ENCODE data around the gene MORN4.
A peak's percentile ranks its signal among the peaks of the same experiment; 100 is the strongest.
"Not testable (repeated sequence)": the region's sequence is repeated elsewhere in the genome, so short reads cannot be mapped to it uniquely, and the experiment has no call there.

The MORN4 gene

DNA sequence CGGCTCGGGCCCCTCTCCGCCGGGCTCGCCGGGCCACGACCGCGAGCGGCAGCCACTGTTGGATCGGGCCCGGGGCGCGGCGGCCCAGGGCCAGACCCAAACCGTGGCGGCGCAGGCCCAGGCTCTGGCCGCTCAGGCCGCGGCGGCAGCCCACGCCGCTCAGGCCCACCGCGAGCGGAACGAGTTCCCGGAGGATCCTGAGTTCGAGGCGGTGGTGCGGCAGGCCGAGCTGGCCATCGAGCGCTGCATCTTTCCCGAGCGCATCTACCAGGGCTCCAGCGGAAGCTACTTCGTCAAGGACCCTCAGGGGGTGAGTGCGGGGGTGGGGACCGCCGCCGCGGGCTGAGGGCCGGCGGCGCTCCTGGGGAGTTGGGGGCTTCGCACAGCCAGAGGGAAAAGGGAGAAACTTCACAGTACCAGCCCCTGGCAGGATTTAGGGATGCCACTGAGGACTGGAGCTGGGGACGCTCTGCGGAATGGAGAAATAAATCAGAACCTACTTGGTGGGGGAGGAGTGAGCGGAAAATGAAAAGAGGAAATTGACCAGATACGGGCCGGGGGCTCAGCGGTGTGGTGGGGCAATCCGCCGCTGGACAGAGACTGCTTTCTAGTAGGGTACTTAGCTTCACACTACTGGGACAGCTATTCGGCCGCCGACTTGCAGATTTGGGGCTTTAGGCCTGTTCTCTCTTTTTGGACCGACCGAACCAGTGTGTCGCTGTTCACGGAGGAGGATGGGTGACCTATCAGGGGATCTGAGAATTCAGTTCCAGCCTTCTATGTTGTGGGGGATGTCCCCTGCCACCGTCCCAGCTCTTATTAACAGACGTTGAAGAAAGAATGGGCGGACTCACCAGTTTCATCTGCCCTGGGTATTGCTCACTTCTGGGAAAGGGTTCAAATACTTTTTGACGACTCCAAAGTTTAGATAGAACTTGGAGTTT lies 7.8 kb upstream of the MORN4 start:
- H3K4me2 ChIP-seq = peak overlapping the region; percentile 81
- no peak for TF ChIP-seq Cebpa-rat (IDR thresholded peaks at IDR 0.05)
- 0 out of 2 replicates have a peak, but pooled peaks cover 7% of the 10 kb centered on the region for H3K36me3 ChIP-seq
- H3K27ac ChIP-seq = peak overlapping the region; percentile 49; the same call in 1 of the 2 replicates
- H3K9ac ChIP-seq = peak overlapping the region; percentile 73
- H3K9me3 ChIP-seq = peaks cover 10% of the 10 kb centered on the region; the same call in 1 of the 2 replicates
- H4K20me1 ChIP-seq = peaks cover 13% of the 10 kb centered on the region; the same call in 1 of the 2 replicates
- H3K27me3 ChIP-seq = no peaks in the 10 kb centered on the region
- peaks cover 13% of the 10 kb centered on the region for H3K4me1 ChIP-seq
- H3K4me3 ChIP-seq = peak overlapping the region; percentile 81

DNA sequence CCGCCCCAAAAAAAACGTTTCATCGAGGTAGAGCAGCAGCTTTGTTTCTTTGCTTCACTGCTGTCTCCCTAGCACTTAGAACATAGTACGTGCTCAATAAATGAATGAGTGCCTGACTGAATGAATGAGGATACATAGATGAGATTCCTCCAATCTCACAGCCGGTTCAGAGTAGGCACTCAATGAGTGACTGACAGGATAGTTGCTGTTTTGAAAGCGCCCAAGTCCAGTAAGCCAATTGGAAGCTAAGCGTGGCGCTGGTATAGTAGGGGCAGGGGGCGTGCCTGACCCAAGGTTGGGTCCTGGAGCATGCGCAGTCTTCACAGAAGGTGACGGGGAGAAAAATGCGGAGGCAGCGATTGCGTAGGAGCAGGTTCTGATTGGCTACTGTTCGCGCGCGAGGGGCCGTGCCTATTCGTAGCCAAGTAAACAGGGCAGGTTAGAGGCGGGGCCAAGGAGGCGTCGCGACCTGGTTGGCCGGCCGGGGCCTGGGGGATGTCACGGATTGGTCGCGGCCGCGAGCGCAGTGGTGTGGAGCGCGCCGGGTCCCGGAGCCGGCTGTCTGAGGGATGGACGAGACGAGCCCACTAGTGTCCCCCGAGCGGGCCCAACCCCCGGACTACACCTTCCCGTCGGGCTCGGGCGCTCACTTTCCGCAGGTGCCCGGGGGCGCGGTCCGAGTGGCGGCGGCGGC lies 7.0 kb upstream of the MORN4 start, which contains the start of gene PI4K2A:
Gene PI4K2A, plus strand, starts transcription at position 498 of the 694 bp plus-strand sequence. Its CDS starts 72 bp downstream, at position 570.
- peaks cover 13% of the 10 kb centered on the region; the same call in 1 of the 2 replicates for H4K20me1 ChIP-seq
- peak within 1 kb of the TSS; percentile 73 for H3K9ac ChIP-seq
- peak within 1 kb of the TSS; percentile 81 for H3K4me3 ChIP-seq
- H3K27me3 ChIP-seq = no peaks in the 10 kb centered on the region
- H3K9me3 ChIP-seq = peaks cover 10% of the 10 kb centered on the region; the same call in 1 of the 2 replicates
- H3K4me1 ChIP-seq = peaks cover 13% of the 10 kb centered on the region
- peak within 1 kb of the TSS; percentile 81 for H3K4me2 ChIP-seq
- H3K36me3 ChIP-seq = 0 out of 2 replicates have a peak, but pooled peaks cover 7% of the 10 kb centered on the region
- H3K27ac ChIP-seq = peak within 1 kb of the TSS; percentile 49; the same call in 1 of the 2 replicates
- no peak for TF ChIP-seq Cebpa-rat (IDR thresholded peaks at IDR 0.05)

DNA sequence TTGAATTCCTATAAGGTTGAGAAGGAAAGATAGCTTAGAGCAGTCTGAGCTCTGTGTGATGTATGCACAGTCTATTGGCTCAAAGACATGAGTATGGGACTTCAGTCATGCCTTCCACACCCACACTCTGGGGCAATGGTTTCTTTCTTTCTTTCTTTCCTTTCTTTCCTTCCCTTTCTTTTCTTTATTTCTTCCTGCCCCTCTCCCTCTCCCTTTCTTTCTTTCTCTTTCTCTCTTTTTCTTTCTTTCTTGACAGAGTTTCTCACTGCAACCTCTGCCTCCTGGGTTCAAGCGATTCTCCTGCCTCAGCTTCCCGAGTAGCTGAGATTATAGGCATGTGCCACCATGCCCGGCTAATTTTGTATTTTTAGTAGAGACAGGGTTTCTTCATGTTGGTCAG lies 5.8 kb upstream of the MORN4 start:
- not testable (repeated sequence) for H3K27ac ChIP-seq, H3K36me3 ChIP-seq, H3K9ac ChIP-seq, H3K4me3 ChIP-seq, H3K9me3 ChIP-seq, H3K4me2 ChIP-seq, H3K27me3 ChIP-seq
- Histone ChIP-seq H3K4me1 (peaks cover 13% of the 10 kb centered on the region), H4K20me1 (peaks cover 13% of the 10 kb centered on the region; the same call in 1 of the 2 replicates)

DNA sequence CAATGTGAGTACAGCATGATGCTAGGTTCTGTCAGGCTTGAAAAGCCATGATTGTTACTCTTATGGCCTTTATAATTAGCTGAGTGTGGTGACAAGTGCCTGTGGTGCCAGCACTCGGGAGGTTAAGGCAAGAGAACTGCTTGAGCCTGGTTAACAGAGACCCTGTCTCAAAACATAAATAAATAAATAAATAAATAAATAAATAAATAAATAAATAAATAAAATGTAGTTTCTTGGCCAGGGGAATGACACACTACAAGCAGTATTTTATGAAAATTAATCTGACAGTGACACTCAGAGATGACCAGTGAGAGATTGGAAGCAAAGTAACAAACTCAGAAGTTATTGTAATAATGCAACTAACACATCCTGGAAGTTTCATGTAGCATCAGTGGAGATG lies 2.3 kb upstream of the MORN4 start:
- no peak for TF ChIP-seq Cebpa-rat (IDR thresholded peaks at IDR 0.05)
- Histone ChIP-seq H3K4me2 (no peak overlapping the region), H3K4me3 (no peak overlapping the region), H3K27me3 (no peaks in the 10 kb centered on the region), H3K9me3 (peaks cover 14% of the 10 kb centered on the region), H3K36me3 (no peaks in the 10 kb centered on the region), H3K27ac (no peak overlapping the region), H3K9ac (no peak overlapping the region), H3K4me1 (no peaks in the 10 kb centered on the region), H4K20me1 (no peaks in the 10 kb centered on the region)

DNA sequence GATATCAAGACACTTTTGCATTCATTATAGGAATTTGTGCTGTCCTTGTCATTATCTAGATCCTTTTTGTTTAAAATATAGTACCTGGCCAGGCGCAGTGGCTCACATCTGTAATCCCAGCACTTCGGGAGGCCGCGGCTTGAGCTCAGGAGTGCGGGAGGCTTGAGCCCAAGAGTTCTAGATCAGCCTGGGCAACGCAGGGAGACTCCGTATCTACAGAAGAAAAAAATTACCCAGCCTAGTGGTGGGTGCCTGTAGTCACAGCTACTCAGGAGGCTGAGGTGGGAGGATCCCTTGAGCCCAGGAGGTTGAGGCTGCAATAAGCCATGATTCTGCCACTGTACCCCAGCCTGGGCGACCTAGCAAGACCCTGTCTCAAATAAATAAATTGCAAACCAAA lies 621 bp upstream of the MORN4 start:
- Histone ChIP-seq H3K27ac (no peak overlapping the region), H4K20me1 (no peaks in the 10 kb centered on the region), H3K36me3 (no peaks in the 10 kb centered on the region), H3K9me3 (peaks cover 10% of the 10 kb centered on the region; the same call in 1 of the 2 replicates), H3K4me2 (no peak overlapping the region), H3K4me1 (no peaks in the 10 kb centered on the region), H3K27me3 (no peaks in the 10 kb centered on the region), H3K9ac (no peak overlapping the region), H3K4me3 (no peak overlapping the region)
- no peak for TF ChIP-seq Cebpa-rat (IDR thresholded peaks at IDR 0.05)

DNA sequence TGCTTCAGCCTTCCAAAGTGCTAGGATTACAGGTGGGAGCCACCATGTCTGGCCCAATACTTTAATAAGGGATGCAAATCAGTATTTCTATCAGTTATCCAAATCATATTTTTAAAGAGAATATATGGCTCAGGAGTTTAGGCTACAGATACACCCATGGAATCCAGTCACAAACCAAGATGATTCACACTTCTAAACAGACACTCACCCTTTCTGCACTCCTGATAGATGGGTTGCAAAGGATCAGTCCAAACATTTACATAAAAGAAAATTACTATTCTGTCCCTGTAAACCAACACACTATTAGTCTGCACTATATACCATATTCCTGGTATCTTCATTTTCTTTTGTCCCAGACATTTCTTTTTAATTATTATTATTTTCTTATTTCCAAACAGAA lies 2.2 kb downstream of the MORN4 start:
- Histone ChIP-seq H3K27ac (no peak overlapping the region), H3K9me3 (peaks cover 10% of the 10 kb centered on the region; the same call in 1 of the 2 replicates), H4K20me1 (no peaks in the 10 kb centered on the region), H3K36me3 (no peaks in the 10 kb centered on the region), H3K4me3 (no peak overlapping the region), H3K9ac (no peak overlapping the region), H3K27me3 (no peaks in the 10 kb centered on the region), H3K4me1 (no peaks in the 10 kb centered on the region), H3K4me2 (no peak overlapping the region)
- no peak for TF ChIP-seq Cebpa-rat (IDR thresholded peaks at IDR 0.05)

DNA sequence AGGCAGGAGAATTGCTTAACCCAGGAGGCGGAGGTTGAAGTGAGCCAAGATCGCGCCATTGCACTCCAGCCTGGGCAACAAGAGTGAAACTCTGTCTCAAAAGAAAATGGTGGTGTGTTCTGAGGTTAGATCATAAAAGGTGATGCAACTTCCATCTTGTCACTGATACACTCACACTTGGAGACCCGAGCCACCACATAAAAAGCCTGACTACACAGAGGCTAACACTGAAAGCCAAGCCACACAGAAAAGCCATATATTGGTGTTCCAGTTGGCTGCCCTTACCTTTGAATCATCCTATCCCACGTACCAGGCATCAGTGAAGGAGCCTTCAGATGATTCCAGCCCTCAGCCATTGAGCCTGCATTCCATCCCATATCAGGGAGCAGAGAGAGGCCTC lies 4.0 kb downstream of the MORN4 start:
- H3K27ac ChIP-seq = no peak overlapping the region
- no peaks in the 10 kb centered on the region for H4K20me1 ChIP-seq
- no peaks in the 10 kb centered on the region for H3K36me3 ChIP-seq
- no peak overlapping the region for H3K4me2 ChIP-seq
- H3K4me3 ChIP-seq = no peak overlapping the region
- TF ChIP-seq Cebpa-rat (IDR thresholded peaks at IDR 0.05) = no peak
- no peaks in the 10 kb centered on the region for H3K4me1 ChIP-seq
- H3K27me3 ChIP-seq = no peaks in the 10 kb centered on the region
- no peak overlapping the region for H3K9ac ChIP-seq
- peaks cover 10% of the 10 kb centered on the region; the same call in 1 of the 2 replicates for H3K9me3 ChIP-seq

DNA sequence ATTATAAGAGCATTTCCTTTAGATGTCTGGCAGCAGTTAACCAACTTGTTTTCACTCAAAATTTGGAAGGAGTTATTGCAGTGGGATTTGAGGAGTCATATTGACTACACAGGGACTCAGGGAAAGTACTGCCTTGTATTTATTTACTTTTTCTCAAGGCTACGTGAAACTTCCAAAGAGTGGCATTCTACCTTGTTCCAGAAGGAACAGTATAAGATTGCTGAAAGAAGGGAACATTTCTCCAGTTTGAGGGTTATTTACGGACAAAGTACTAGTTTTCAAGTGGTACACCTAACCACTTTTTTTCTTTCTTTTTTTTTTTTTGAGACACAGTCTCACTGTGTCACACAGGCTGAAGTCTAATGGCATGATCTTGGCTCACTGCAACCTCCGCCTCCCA lies 5.1 kb downstream of the MORN4 start:
- H3K4me2 ChIP-seq = no peak overlapping the region
- H3K27ac ChIP-seq = no peak overlapping the region
- H3K9ac ChIP-seq = no peak overlapping the region
- peaks cover 6% of the 10 kb centered on the region; the same call in 1 of the 2 replicates for H3K9me3 ChIP-seq
- no peaks in the 10 kb centered on the region for H3K4me1 ChIP-seq
- H4K20me1 ChIP-seq = no peaks in the 10 kb centered on the region
- TF ChIP-seq Cebpa-rat (IDR thresholded peaks at IDR 0.05) = no peak
- no peaks in the 10 kb centered on the region for H3K27me3 ChIP-seq
- no peaks in the 10 kb centered on the region for H3K36me3 ChIP-seq
- H3K4me3 ChIP-seq = no peak overlapping the region

DNA sequence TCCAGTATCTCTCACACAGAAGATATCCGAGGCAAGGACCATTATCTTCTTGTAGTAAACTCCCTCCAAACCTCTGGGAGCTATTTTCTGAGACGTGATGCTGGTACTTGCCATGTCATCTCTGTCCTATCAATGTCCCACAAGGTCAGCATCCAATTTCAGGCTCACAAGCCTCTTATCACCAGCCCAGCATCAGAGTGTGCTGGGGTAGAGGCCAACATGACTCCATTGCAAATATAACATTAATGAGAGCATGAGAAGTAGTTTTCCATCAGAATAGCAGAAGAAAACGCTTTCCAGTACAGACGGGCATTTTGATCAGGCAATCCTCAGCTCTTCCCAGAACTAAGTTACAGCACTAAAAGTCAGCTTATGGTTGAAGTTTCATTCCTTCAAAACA lies 5.6 kb downstream of the MORN4 start:
- H3K4me1 ChIP-seq = no peaks in the 10 kb centered on the region
- H3K9me3 ChIP-seq = 0 out of 2 replicates have a peak, but pooled peaks cover 1% of the 10 kb centered on the region
- H3K27me3 ChIP-seq = no peaks in the 10 kb centered on the region
- no peaks in the 10 kb centered on the region for H4K20me1 ChIP-seq
- TF ChIP-seq Cebpa-rat (IDR thresholded peaks at IDR 0.05) = no peak
- no peak overlapping the region for H3K4me2 ChIP-seq
- H3K9ac ChIP-seq = no peak overlapping the region
- no peak overlapping the region for H3K4me3 ChIP-seq
- no peak overlapping the region for H3K27ac ChIP-seq
- no peaks in the 10 kb centered on the region for H3K36me3 ChIP-seq

All from BLaER1 (cell line).